ENCODE data around the gene ATP8B4. TPM values are rescaled to one million over a fixed set of nuclear protein-coding genes. Genes with fewer than 3 reads are reported as not detected.

The ATP8B4 gene
- total and polyA plus RNA-seq, 11 donors, result 0.51 to 14.7 (median 2.1) TPM

DNA sequence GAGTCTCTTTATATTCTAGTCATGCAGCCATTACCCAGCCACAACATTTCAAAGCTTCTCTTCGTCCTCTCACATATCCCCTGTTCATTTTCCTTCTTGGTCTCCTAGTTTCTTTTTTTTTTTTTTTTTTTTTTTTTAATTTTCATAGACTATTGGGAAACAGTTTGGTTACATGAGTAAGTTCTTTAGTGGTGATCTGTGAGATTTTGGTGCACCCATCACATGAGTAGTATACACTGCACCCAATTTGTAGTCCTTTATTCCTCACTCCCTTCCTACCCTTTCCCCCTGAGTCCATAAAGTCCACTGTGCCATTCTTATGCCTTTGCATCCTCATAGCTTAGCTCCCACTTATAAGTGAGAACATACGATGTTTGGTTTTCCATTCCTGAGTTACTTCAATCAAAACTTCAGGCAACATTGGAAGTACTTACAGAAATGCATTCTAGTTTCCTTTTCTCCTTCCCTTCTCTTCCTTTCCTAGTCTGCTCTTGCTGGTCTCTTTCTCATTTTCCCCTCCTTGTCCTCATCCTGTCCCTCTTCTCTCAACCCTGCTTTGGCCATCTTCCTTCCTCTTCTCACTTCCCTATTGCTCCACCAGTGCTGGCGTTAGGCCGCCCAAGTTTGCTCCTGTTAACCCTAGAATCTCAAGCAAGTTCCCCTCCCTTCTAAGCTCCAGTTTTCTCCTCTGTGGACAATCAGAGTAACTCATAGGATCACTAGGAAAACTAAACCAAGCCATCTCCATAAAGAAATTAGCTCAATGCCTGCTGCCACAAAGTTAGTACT lies 4.8 kb downstream of the ATP8B4 start:
- peak; percentile 27 to 65 (median 42) for DNase-seq
- peaks cover 0 to 40% (median 0%) of the 10 kb centered on the region in 12 donors for H3K4me1 ChIP-seq
- no peaks in the 10 kb centered on the region for H3K27me3 ChIP-seq
- intact Hi-C loops (cut with DNase I), result no loop called here
- WGBS, 4 donors, result 66 to 75% (median 71%) methylated on average over 4 of the region's 4 CpGs
- peak overlapping the region in 2 of 12 donors; percentile 22 to 91 for H3K27ac ChIP-seq
- H3K9me3 ChIP-seq, result peaks cover 0 to 5% (median 0%) of the 10 kb centered on the region in 12 donors
- H3K4me3 ChIP-seq, result peak overlapping the region in 5 of 12 donors; percentile 2 to 49 (median 20)
- H3K36me3 ChIP-seq, result no peaks in the 10 kb centered on the region
- peak in 3 of 4 donors; percentile 68 to 80 (median 77) for ATAC-seq
- TF ChIP-seq, protein P1, sequence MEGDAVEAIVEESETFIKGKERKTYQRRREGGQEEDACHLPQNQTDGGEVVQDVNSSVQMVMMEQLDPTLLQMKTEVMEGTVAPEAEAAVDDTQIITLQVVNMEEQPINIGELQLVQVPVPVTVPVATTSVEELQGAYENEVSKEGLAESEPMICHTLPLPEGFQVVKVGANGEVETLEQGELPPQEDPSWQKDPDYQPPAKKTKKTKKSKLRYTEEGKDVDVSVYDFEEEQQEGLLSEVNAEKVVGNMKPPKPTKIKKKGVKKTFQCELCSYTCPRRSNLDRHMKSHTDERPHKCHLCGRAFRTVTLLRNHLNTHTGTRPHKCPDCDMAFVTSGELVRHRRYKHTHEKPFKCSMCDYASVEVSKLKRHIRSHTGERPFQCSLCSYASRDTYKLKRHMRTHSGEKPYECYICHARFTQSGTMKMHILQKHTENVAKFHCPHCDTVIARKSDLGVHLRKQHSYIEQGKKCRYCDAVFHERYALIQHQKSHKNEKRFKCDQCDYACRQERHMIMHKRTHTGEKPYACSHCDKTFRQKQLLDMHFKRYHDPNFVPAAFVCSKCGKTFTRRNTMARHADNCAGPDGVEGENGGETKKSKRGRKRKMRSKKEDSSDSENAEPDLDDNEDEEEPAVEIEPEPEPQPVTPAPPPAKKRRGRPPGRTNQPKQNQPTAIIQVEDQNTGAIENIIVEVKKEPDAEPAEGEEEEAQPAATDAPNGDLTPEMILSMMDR (IDR thresholded peaks at IDR 0.05), result no peak
- no peak for TF ChIP-seq POLR2A (IDR thresholded peaks at IDR 0.05)

DNA sequence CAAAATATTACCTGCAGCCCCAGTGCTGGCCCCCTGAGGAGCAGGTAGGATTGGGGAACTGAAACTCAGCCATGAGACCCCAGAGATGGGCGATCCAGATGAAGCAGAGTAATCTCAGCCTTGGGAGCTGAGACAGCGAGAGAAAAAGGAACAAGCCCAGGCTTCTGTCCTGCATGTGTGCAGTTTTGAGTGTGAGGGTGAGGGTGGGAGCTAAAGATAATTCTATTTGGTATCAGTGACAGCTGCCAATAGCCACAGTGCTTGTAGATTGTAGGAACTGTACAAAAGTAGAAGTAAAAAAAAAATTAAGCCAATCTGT lies 5.9 kb downstream of the ATP8B4 start:
- peak; percentile 53 to 63 (median 57) for ATAC-seq

DNA sequence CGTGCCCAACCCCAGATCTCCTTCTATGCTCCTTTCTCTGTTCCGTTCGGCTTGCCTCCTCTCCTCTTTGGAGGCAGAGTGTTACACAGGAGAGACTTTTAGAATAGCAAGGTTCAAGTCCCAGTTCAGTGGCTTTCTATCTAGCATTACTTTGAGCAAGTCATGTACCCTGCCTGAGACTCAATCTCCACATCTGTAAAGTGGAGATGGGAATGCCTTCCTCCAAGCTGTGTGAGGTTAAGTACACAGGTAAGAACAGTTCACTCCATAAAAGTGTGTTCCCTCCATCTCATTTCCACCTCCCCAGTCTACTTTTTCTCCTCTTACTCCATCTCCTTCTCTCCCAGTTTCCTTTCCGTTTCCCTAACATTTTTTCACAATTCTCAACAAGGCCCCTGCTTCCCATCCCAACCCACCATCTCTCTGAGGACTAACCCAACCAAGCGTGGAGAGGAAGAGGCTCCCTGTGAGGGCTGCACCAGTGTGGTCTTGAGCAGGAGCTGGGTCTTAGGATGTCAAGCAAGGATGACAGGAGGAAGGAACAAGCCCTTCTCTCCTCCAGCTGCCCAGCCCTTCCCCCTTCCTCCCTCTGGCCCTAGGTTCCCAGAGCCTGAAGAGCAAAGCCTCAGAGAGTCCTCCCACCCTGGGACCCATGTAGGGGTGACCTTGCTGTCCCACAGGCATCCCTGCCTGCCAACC lies 6.4 kb downstream of the ATP8B4 start:
- peak in 4 of 5 donors; percentile 14 to 58 (median 36) for DNase-seq
- H3K4me3 ChIP-seq, result peak overlapping the region in 8 of 12 donors; percentile 11 to 49 (median 28)
- no peaks in the 10 kb centered on the region for H3K36me3 ChIP-seq
- TF ChIP-seq POLR2A (IDR thresholded peaks at IDR 0.05), result no peak
- TF ChIP-seq, protein P1 (IDR thresholded peaks at IDR 0.05), result no peak
- peak in 3 of 4 donors; percentile 14 to 48 (median 47) for ATAC-seq
- intact Hi-C loops (cut with DNase I), result no loop called here
- peak overlapping the region in 5 of 12 donors; percentile 29 to 91 (median 38) for H3K27ac ChIP-seq
- H3K27me3 ChIP-seq, result no peaks in the 10 kb centered on the region
- peaks cover 0 to 50% (median 0%) of the 10 kb centered on the region in 12 donors for H3K4me1 ChIP-seq
- H3K9me3 ChIP-seq, result peaks cover 0 to 3% (median 0%) of the 10 kb centered on the region in 12 donors
- WGBS, 4 donors, result 67 to 83% (median 76%) methylated on average over 5 of the region's 5 CpGs

More for the DNA sequence above, 5.9 kb downstream of the ATP8B4 start:
- 79 to 98% (median 88%) methylated on average over 2 of the region's 2 CpGs for WGBS, 4 donors
- H3K4me1 ChIP-seq, result peaks cover 0 to 46% (median 0%) of the 10 kb centered on the region in 12 donors
- peaks cover 0 to 5% (median 0%) of the 10 kb centered on the region in 12 donors for H3K9me3 ChIP-seq
- no peak for TF ChIP-seq POLR2A (IDR thresholded peaks at IDR 0.05)
- TF ChIP-seq, protein P1 (IDR thresholded peaks at IDR 0.05), result no peak
- no peaks in the 10 kb centered on the region for H3K36me3 ChIP-seq
- intact Hi-C loops (cut with DNase I), result no loop called here
- DNase-seq, result peak in 1 of 5 donors; percentile 12
- peak overlapping the region in 8 of 12 donors; percentile 9 to 49 (median 28) for H3K4me3 ChIP-seq
- H3K27me3 ChIP-seq, result no peaks in the 10 kb centered on the region
- H3K27ac ChIP-seq, result peak overlapping the region in 5 of 12 donors; percentile 29 to 91 (median 38)

DNA sequence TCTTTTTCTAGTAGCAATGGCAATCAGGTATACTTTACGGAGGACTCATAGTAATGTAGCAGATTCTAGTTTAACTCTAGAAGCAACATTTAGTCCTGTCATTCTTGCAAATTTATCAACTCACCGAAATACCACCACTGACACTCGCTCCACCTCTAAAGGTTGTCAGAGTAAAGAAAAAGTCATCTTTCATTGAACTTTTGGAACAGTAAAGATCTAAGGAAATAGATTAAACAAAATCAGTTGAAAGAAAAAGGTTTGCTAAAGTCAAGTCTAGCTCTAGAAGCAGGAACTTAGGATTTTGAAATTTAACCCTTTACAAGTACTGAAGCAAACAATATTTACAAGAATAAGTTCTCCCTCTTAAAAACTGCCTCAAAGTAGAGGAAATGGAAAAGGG lies 8.7 kb downstream of the ATP8B4 start:
- WGBS, 4 donors, result 81 to 86% (median 82%) methylated on average over 3 of the region's 3 CpGs
- peaks cover 0 to 59% (median 0%) of the 10 kb centered on the region in 12 donors for H3K4me1 ChIP-seq
- H3K9me3 ChIP-seq, result no peaks in the 10 kb centered on the region
- no peak for TF ChIP-seq POLR2A (IDR thresholded peaks at IDR 0.05)
- TF ChIP-seq, protein P1 (IDR thresholded peaks at IDR 0.05), result no peak
- intact Hi-C loops (cut with DNase I), result no loop called here
- H3K27me3 ChIP-seq, result no peaks in the 10 kb centered on the region
- H3K36me3 ChIP-seq, result no peaks in the 10 kb centered on the region
- ATAC-seq (no peak), DNase-seq (no peak)
- peak overlapping the region in 2 of 12 donors; percentile 7 to 91 for H3K27ac ChIP-seq
- peak overlapping the region in 3 of 12 donors; percentile 16 to 49 (median 22) for H3K4me3 ChIP-seq
